Esophagus muscularis mucosa (tissue), 3 donors: ENCODE data around the gene TM4SF1.

Experiments
- CTCF ChIP-seq, 3 experiments: fragments of 200-600 bp in 2 of 3; fragments of 450-650 bp in 1 of 3; sonication (generic) in 2 of 3; IDR thresholded peaks; one replicate each; pipeline ENCODE4 v1.5.1; 2017 to 2019; ENCODE audit warnings: antibody characterized with exemption in 3 of 3, mild to moderate bottlenecking in 2 of 3, moderate library complexity in 1 of 3
- POLR2A ChIP-seq: fragments of 450-650 bp; IDR thresholded peaks from one replicate; pipeline ENCODE4 v1.6.1; 2017; ENCODE audit warnings: antibody characterized with exemption, moderate library complexity, mild to moderate bottlenecking, low read depth

- TF ChIP-seq CTCF (IDR thresholded peaks at IDR 0.05) (no peak), POLR2A (no peak)
These were observed 1.2 kb upstream of the TM4SF1 start for GRCh38 chr3:149378478-149379309.
